Activated CD4-positive, alpha-beta T cell treated with anti-CD3 and anti-CD28 coated beads, Interleukin-2, amount 50 U/mL, for 48 hours (primary cell): ENCODE measurements around the gene LRP1B.
"Not testable (repeated sequence)": the region's sequence is repeated elsewhere in the genome, so short reads cannot be mapped to it uniquely, and the experiment has no call there.

ENCODE experiments used
- DNase-seq, 2 experiments: peaks; one replicate each; pipeline ENCODE4 v3.0.0-alpha.2; 2020

LRP1B gene

DNA sequence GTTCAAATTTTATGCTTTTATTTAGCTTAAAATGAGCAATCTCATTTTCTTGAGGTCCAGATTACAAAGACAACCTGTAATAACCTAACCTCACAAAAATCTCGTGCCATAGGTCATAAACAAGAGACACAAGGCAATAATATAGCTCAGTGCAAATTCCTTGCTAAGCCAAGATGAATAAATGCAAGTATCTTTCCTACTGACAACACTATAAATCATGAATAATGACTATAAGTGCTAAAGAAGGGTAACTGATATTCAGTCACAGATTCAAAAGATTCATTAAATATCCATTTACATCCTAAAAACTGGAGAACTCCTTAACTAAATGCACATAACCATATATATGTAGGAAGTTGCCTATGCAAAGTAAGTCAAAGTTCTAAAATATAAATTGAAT is 1641.6 kb downstream of the LRP1B start:
- DNase-seq: no peak

GRCh38 chr2:140481136-140481535 is 1649.7 kb downstream of the LRP1B start:
- no peak for DNase-seq

GRCh38 chr2:140473851-140474250 is 1657.0 kb downstream of the LRP1B start:
- DNase-seq: no peak

- DNase-seq: no peak
These were observed 1658.1 kb downstream of the LRP1B start for GRCh38 chr2:140472676-140473075.

DNA sequence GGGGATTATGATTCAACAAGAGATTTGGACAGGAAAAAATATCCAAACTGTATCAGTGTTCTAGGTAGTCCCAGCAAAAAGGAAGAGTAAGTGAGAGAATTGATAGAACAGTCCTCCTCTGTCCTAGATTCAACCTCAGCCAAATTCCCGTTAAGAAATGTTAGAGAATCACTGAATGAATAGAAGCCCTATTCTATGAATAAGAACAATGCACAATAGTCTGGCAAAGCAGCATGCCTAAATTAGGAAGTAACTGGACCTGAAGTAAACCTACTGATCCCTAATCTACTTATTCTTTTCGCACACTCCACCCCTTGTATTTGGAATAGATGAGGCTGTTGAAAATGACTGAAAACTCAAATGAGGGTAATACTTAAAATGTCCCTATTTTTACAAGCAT is 1665.5 kb downstream of the LRP1B start:
- no peak for DNase-seq

DNA sequence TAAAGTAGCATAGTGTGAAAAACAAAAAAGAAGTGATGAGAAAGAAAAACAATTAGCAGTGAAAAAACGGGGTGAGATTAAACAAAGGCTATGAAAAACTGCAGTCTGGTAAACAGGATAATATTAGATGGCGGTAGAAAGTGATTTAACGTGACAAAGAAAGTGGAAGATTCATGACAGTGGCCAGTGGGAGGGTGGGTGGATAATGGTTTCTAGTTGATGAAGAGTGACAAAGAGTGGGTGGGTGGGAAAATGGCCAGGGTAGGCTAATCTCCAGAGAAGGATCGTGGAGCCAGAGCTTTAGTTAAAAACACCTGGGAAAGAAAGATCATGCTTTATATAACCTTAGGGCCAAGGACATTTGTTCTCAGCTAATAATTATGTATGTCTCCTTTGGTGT is 1667.8 kb downstream of the LRP1B start:
- DNase-seq: no peak

DNA sequence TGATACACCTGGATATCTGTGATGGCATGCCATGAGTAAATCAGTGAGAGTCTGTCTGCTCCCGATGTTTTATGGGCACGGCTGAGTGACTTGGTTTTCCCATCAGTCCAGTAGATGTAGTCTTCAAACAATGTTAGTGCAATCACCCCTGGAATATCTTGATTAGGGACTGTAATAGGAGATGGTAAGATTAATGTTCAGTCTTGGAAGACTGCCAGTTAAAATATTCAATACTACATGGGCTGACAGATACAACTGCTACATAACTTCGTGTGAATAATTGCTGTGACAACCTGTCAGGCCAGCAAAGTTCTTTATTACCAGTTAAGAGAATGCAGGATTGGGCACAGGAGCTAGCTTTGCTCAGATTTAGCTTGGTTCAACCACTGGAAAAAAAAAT is 1673.3 kb downstream of the LRP1B start:
- DNase-seq: no peak

GRCh38 chr2:140455315-140455714 is 1675.5 kb downstream of the LRP1B start:
- DNase-seq: no peak

- DNase-seq: no peak
These were observed 1676.1 kb downstream of the LRP1B start for GRCh38 chr2:140454717-140455116.

- DNase-seq: no peak
These were observed 1679.5 kb downstream of the LRP1B start for GRCh38 chr2:140451324-140451723.

- no peak for DNase-seq
These were observed 1688.5 kb downstream of the LRP1B start for GRCh38 chr2:140442319-140442718.

- DNase-seq: no peak
These were observed 1690.0 kb downstream of the LRP1B start for GRCh38 chr2:140440815-140441214.

DNA sequence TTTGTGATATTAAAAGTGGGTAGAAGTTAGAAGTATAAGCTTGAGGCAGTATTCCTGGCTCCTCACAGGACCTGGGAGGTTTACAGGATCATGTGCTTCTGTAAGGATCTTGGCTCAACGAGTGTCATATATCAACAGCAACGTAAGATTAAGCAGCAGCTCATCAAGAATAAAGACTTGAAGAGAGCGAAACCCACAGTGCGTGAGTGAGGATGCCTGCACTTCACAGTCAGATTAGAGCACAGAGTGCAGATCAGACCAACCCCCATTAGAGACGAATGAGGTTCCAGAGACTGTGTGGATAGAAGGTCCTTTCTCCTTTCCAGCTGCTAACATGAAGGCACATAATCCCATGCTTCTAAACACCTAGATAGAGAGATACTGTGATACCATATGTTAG is 1693.9 kb downstream of the LRP1B start:
- no peak for DNase-seq

GRCh38 chr2:140427033-140427432 is 1703.8 kb downstream of the LRP1B start:
- DNase-seq: not testable (repeated sequence)

- DNase-seq: no peak
These were observed 1706.3 kb downstream of the LRP1B start for GRCh38 chr2:140424471-140424870.

GRCh38 chr2:140422759-140423158 is 1708.1 kb downstream of the LRP1B start:
- DNase-seq: no peak

- DNase-seq: no peak
These were observed 1713.3 kb downstream of the LRP1B start for GRCh38 chr2:140417504-140417903.

DNA sequence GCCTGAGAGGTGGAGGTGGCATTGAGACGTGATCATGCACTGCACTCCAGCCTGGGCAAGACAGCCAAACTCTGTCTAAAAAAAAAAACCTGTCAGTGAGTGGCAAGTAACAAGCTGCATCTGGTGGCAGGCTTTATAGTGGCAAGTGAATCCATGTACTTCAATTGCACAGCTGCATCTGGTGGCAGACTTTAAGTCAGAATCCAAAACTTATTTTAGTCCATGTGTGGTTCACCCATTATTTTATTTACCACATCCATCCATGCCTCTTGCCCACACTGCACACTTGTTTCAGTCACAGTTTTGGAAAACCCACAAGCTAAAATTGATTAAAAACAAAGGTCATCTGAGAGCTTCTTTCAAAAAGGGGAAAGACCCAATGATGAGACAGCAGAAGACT is 1714.2 kb downstream of the LRP1B start:
- DNase-seq: no peak

GRCh38 chr2:140415035-140415434 is 1715.8 kb downstream of the LRP1B start:
- not testable (repeated sequence) for DNase-seq

GRCh38 chr2:140410695-140411094 is 1720.1 kb downstream of the LRP1B start:
- no peak for DNase-seq

GRCh38 chr2:140401056-140401455 is 1729.8 kb downstream of the LRP1B start:
- DNase-seq: no peak

- DNase-seq: no peak
These were observed 1738.0 kb downstream of the LRP1B start for GRCh38 chr2:140392824-140393223.

DNA sequence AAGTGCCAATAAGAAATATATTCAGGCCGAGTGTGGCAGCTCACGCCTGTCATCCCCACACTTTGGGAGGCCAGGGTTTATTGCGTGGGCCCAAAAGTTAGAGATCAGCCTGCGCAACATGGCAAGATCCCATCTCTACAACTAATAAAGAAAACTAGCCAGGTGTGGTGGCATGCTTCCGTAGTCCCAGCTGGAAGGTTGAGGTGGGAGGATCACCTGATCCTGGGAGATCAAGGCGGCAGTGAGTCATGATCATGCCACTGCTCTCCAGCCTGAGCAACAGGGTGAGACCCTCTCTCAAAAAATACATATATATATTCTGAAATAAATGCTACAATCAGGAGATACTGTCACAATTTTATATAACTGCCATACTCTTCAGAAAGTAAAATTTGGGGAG is 1745.9 kb downstream of the LRP1B start:
- DNase-seq: no peak

DNA sequence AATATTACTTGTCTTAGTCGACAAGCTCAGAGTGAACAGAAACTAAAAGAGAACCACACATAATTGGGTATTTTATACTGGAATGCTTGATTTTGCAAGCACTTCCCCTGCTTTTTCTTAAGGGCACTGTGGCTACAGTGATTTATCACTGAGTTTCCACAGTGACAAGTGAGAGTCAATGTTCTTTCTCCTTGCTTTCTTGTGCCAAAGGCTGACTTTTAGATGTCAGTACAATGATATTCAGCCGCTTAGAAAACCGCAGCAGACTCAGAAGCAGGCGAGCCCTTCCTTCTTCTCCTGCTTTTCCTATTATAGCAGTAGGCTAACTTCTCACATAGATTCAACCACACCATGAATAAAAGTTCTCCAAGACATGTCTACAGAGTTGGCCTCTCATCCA is 1747.0 kb downstream of the LRP1B start:
- DNase-seq: no peak

DNA sequence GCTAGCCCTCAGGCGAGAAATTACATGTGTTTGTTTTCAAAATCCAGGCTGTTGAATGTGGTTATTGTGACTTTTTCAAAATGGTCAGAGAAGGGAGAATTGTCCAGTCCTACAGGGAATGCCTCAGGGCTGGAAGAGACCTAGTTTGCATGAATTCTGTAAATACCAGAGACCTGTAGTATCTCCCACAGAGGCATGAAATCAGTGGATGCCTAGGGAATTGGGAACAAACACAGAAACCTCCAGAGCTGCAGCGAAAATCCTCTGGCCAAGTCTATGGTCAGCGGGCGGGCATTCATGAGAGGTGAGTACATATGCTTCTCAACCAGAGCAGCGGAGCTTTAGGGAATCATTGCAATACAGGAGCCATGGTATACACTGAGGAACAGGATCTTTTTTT is 1754.1 kb downstream of the LRP1B start:
- DNase-seq: no peak

GRCh38 chr2:140363131-140363530 is 1767.7 kb downstream of the LRP1B start:
- no peak for DNase-seq
